ENCODE results near the gene ASAP2. TPM values are rescaled to one million over a fixed set of nuclear protein-coding genes. Genes with fewer than 3 reads are reported as not detected.

Gene ASAP2
- total RNA-seq, 1 experiment from 2014 or later, result 12.6 TPM

DNA sequence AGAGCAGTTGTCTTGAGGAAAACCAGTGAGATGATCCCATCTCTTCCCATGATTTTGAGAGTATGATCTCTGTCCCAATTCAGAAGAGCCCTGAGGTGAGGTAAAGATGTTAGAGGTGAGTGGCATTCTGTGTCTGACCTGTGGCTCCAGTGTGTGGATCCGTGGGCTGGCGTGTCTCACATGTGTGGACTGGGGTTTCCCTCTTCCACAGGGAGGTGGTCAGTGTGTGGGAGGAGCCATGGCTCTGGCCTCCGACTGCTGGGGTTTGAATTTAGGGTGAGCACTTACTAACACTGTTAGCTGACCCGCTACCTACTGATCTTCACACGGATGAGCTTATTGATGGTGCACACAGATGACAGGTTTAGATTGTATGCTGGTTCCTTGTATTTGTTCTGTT, 31.2 kb downstream of the ASAP2 start:
- H3K18ac ChIP-seq (ENCODE audit: insufficient read length, low read depth, low read length), result no peak overlapping the region
- peaks cover 26 to 27% of the 10 kb centered on the region in 2 experiments for H3K4me1 Mint-ChIP-seq

More for the DNA sequence above, 31.2 kb downstream of the ASAP2 start:
- Histone ChIP-seq H3K27me3 (ENCODE audit: insufficient read depth, low read length) (no peaks in the 10 kb centered on the region), H3K4me2 (ENCODE audit: insufficient read depth, insufficient read length, low read length) (no peak overlapping the region), H4K91ac (ENCODE audit: insufficient read length, low read depth, low read length) (no peak overlapping the region), H2BK120ac (ENCODE audit: low read depth, low read length, poor library complexity, severe bottlenecking) (no peak overlapping the region), H3K23ac (ENCODE audit: insufficient read length, low read depth, low read length) (no peak overlapping the region), H4K20me1 (ENCODE audit: control insufficient read depth, insufficient read depth, insufficient read length) (no peaks in the 10 kb centered on the region), H2AK5ac (ENCODE audit: insufficient read length, low read length) (no peak overlapping the region), H3K9ac (ENCODE audit: extremely low read depth, insufficient read length, low read length) (no peak overlapping the region), H2BK5ac (ENCODE audit: insufficient read length, low read length) (no peak overlapping the region), H3T11ph (ENCODE audit: low read length) (no peak overlapping the region), H2AFZ (ENCODE audit: low read length) (no peak overlapping the region), H4K5ac (ENCODE audit: insufficient read length, low read depth, low read length) (no peak overlapping the region), H3K14ac (ENCODE audit: insufficient read depth, low read length) (no peak overlapping the region), H2BK12ac (ENCODE audit: insufficient read length, low read depth, low read length) (no peak overlapping the region), H3K27ac (ENCODE audit: insufficient read length, low read depth, low read length) (no peak overlapping the region), H3K79me2 (ENCODE audit: insufficient read depth, low read length) (no peaks in the 10 kb centered on the region), H3K4ac (ENCODE audit: low read depth, low read length) (no peak overlapping the region), H3K4me1 (ENCODE audit: insufficient read depth, low read length) (no peaks in the 10 kb centered on the region), H3K23me2 (ENCODE audit: insufficient read length, low read depth, low read length, poor library complexity, severe bottlenecking) (no peaks in the 10 kb centered on the region), H3K9me3 (ENCODE audit: control insufficient read depth, low read depth, low read length) (no peaks in the 10 kb centered on the region), H3K79me1 (ENCODE audit: insufficient read depth, low read depth, low read length, poor library complexity, severe bottlenecking) (no peaks in the 10 kb centered on the region), H3K56ac (ENCODE audit: insufficient read length, low read depth, low read length) (no peak overlapping the region), H2BK20ac (ENCODE audit: low read depth, low read length, poor library complexity, severe bottlenecking) (no peak overlapping the region), H2BK15ac (ENCODE audit: low read depth, low read length) (no peak overlapping the region), H4K8ac (replicated peaks; ENCODE audit: insufficient read length, low read depth, low read length) (no peak overlapping the region)
- H3K36me3 Mint-ChIP-seq (ENCODE audit: insufficient read depth in 1 of 3, low read depth in 3 of 3), result peaks cover 0 to 3% (median 0%) of the 10 kb centered on the region in 3 experiments; a peak in 1 of 7 replicates
- H3K9me3 Mint-ChIP-seq, result no peaks in the 10 kb centered on the region
- WGBS (ENCODE audit: extremely low coverage, insufficient read length, low lambda C conversion rate), result no CpG with 5 or more reads among the region's 5 CpGs
- H3K4me3 Mint-ChIP-seq, result no peak overlapping the region
- TF ChIP-seq, protein P1, sequence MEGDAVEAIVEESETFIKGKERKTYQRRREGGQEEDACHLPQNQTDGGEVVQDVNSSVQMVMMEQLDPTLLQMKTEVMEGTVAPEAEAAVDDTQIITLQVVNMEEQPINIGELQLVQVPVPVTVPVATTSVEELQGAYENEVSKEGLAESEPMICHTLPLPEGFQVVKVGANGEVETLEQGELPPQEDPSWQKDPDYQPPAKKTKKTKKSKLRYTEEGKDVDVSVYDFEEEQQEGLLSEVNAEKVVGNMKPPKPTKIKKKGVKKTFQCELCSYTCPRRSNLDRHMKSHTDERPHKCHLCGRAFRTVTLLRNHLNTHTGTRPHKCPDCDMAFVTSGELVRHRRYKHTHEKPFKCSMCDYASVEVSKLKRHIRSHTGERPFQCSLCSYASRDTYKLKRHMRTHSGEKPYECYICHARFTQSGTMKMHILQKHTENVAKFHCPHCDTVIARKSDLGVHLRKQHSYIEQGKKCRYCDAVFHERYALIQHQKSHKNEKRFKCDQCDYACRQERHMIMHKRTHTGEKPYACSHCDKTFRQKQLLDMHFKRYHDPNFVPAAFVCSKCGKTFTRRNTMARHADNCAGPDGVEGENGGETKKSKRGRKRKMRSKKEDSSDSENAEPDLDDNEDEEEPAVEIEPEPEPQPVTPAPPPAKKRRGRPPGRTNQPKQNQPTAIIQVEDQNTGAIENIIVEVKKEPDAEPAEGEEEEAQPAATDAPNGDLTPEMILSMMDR (conservative IDR thresholded peaks at IDR 0.05), result no peak
- peak; percentile 15 for DNase-seq
- H3K27ac Mint-ChIP-seq, result no peak overlapping the region
- no peaks in the 10 kb centered on the region for H3K27me3 Mint-ChIP-seq (ENCODE audit: low read depth)

Measured in H9 (cell line).